Left forelimb (tissue), 1 donor: ENCODE data around the gene AP4M1.

ENCODE experiments used
- DNase-seq: peaks from one replicate; pipeline ENCODE4 v3.0.0-alpha.2; 2018; ENCODE audit warnings: low spot score

Gene AP4M1, protein sequence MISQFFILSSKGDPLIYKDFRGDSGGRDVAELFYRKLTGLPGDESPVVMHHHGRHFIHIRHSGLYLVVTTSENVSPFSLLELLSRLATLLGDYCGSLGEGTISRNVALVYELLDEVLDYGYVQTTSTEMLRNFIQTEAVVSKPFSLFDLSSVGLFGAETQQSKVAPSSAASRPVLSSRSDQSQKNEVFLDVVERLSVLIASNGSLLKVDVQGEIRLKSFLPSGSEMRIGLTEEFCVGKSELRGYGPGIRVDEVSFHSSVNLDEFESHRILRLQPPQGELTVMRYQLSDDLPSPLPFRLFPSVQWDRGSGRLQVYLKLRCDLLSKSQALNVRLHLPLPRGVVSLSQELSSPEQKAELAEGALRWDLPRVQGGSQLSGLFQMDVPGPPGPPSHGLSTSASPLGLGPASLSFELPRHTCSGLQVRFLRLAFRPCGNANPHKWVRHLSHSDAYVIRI

DNA sequence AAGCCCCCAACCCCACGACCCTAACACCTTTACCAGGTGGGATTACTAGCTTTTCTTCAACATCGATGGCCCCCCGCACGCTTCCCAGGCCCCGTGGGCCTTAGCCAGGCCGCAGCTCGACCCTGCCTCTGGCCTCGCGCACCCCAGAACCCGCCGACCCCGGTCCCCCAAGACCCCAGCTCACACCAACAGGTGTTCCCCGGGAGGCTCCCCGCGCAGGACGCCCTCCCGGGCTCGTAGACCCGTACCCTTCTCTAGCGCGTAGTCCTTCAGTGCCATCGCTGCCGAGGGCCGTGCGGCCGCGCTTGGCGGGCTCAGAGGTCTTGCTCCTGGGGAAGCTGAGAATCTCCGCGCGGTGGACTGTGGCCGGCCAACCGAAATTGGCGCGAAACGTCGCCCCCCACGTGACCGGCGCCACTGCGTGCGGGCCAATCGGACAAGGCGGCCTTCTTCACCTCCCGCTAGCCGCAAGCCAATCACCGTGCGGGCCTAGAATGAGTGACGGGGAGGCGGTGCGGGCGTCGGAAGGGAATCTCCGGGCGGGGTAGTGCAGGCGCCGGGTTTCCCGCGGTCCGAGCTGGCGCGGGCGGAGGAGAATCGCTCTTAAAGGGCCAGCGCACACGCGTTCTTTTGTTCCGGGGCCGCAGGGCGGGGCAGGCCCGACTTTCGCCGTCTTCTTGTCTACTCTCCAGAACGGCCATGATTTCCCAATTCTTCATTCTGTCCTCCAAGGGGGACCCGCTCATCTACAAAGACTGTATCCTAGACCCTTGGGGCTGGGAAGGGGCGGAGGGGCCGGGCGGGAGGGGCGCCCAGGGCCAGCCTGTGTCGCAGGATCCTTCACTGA is at the start of gene AP4M1, which contains the start of gene MCM7:
Gene AP4M1, plus strand, starts transcription at position 628 of the 847 bp plus-strand sequence. Its CDS starts 72 bp downstream, at position 700.
Gene MCM7, minus strand, starts transcription at position 382 of the 847 bp plus-strand sequence. Its CDS starts 103 bp downstream, at position 279.
- DNase-seq, result peak; percentile 99

GRCh38 chr7:100053215-100053614 is 48.2 kb upstream of the AP4M1 start:
- no peak for DNase-seq

DNA sequence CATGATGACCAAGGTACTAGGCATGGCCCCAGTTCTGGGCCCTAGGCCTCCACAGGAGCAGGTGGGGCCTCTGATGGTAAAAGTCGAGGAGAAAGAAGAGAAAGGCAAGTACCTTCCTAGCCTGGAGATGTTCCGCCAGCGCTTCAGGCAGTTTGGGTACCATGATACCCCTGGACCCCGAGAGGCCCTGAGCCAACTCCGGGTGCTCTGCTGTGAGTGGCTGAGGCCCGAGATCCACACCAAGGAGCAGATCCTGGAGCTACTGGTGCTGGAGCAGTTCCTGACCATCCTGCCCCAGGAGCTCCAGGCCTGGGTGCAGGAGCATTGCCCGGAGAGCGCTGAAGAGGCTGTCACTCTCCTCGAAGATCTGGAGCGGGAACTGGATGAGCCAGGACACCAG is 44.4 kb upstream of the AP4M1 start:
- DNase-seq, result no peak

- DNase-seq, result no peak
Measured at GRCh38 chr7:100059251-100059739, 42.1 kb upstream of the AP4M1 start.

GRCh38 chr7:100061518-100062193 is 39.8 kb upstream of the AP4M1 start:
- no peak for DNase-seq

GRCh38 chr7:100063376-100063775 is 38.1 kb upstream of the AP4M1 start:
- no peak for DNase-seq

DNA sequence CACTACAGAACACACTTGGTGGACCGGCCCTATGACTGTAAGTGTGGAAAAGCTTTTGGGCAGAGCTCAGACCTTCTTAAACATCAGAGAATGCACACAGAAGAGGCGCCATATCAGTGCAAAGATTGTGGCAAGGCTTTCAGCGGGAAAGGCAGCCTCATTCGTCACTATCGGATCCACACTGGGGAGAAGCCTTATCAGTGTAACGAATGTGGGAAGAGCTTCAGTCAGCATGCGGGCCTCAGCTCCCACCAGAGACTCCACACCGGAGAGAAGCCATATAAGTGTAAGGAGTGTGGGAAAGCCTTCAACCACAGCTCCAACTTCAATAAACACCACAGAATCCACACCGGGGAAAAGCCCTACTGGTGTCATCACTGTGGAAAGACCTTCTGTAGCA is 37.3 kb upstream of the AP4M1 start:
- no peak for DNase-seq

- DNase-seq, result no peak
Measured at GRCh38 chr7:100065452-100066186, 35.8 kb upstream of the AP4M1 start.

- no peak for DNase-seq
Measured at GRCh38 chr7:100066953-100067352, 34.5 kb upstream of the AP4M1 start.

GRCh38 chr7:100069991-100070390 is 31.5 kb upstream of the AP4M1 start:
- no peak for DNase-seq

DNA sequence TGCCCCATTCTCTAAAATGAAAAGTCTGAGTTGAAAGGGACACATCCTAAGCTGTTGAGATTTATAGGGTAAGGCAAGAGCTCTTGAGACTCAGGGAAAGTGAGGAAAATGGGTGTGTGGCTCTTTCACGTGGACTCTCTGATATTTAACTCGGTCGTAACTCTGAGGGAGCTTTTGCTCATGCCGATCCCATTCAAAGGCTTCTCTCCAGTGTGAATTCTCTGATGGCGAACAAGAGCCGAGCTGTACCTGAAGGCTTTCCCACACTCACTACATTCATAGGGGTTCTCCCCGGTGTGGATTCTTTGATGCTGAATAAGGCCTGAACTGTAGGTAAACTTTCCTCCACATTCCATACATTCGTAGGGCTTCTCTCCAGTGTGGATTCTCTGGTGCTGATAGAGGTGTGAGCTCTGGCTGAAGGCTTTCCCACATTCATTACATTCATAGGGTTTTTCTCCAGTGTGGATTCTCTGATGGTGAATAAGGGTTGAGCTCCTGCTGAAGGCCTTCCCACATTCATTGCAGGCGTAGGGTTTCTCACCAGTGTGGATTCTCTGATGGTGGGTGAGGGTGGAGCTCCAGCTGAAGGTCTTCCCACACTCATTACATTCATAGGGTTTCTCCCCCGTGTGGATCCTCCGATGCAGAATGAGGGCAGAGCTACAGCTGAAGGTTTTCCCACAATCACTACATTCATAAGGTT is 30.3 kb upstream of the AP4M1 start:
- no peak for DNase-seq

- no peak for DNase-seq
Measured at GRCh38 chr7:100072462-100072861, 29.0 kb upstream of the AP4M1 start.

DNA sequence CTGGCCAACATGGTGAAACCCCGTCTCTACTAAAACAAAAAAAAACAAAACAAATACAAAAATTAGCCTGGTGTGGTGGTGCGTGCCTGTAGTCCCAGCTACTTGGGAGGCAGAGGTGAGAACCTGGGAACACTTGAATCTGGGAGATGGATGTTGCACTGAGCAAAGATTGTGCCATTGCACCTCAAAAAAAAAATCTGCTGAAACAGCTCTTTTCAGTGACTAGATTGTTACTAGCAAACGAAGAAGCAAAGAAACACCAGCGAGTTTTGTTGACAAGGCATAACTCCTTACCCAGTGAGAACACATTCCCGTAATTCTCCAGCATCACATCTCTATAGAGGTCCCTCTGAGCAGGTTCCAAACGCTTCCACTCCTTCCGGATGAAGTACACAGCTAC is 26.6 kb upstream of the AP4M1 start:
- no peak for DNase-seq

DNA sequence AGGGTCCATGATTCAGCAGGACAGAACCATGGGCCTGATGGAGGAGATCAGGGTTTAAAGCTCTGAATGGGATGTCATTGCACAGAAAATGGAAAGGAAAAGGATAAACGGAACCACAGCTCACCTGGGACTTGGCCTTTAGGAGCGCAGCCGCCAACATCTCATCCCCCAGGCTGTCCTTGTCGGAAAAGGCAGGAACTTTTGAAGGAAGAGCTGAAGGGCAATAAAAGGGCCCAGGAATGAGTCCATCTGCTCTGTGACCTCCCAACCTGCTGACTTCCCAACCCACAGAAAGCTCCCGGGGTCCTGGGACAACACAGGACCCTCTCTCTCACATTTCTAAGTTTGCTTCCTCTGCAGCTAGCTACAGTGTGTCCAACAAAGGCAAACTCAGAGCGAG is 26.0 kb upstream of the AP4M1 start:
- DNase-seq, result no peak

DNA sequence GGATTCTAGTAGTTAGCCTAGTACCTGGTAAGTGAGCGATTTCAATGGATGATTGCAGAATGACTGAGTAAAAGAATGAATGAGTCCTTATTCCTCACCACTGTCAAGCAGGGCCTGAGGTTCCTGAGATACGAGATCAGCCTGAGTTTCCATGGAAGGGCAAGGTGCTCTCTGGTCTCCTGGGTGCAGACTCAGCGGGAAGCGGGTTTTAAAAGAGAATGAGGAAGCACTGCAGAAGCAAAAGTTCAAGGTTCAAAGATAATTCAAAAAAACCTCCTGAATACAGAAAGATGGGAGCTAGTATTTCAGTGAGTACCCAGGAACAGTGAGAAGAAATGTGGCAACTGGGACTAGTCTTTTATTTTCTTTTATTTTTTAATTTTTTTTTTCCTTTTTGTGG is 24.2 kb upstream of the AP4M1 start:
- no peak for DNase-seq

DNA sequence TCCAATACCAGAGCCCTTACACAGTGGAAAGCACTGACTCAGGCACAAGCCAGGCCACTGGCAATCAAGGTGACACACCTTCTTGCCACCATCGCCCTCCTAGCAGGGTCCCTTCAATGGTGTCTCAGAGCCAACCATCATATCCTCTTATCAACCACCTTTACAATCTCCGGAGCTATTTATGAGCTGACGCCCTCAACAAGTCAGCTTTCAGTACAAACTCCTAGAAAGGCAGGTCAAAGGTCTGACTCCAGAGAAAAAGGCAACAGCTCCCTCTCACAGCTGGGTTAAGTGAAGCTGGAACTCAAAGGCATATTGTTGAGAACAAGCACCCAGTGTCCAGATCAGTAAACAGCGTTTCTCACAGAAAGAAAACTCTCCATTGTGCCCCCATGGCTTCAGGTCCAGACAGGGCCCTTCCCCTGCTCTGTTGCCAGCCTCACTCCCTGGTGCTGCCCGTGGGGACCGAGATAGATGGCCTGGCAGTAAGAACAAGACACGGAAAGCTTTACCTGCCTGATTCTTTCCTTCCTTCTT is 22.4 kb upstream of the AP4M1 start:
- DNase-seq, result no peak

DNA sequence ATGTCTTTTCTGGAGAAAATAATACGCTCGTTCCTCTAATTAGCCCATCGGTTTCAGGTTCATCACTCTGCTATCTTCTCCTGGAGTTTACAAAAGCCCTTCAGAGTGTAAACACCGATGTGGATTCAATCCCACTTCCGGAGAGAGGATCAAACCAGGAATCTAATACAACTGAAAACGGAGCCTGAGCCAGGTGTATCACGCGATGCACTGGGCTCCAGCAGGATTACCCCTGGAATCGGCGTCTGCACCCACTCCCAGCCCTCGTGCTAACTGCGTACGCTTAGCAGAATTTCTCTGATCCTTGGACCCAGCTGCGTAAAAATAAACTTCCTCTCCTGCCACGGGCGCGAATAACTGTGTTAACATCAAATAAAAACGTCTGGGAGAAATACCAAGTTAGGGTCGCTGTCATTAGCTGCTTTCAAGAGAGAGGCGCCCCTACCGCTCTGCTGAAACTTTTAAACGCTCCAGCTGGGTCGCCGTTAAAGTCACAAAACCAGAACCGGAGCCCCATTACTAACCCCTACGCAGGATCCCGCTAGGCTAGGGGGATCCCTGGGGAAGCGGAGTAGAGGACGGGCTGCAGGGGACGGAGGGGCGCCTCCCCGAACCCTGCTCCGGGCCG is 20.4 kb upstream of the AP4M1 start:
- no peak for DNase-seq

GRCh38 chr7:100081535-100082102 is 19.8 kb upstream of the AP4M1 start, which contains the start of gene ZNF3:
Gene ZNF3 (minus strand): TSS chr7:100081723. CDS start chr7:100077357, 4,366 bp downstream.
- peak; percentile 98 for DNase-seq

GRCh38 chr7:100082978-100083377 is 18.5 kb upstream of the AP4M1 start:
- DNase-seq, result no peak

GRCh38 chr7:100085515-100085914 is 15.9 kb upstream of the AP4M1 start:
- DNase-seq, result no peak
